Activated CD4-positive, alpha-beta memory T cell treated with anti-CD3 and anti-CD28 coated beads, Interleukin-2, amount 10 ng/mL, durations not matched to agents 7 days and 5 days (primary cell): ENCODE measurements around the gene YAF2. TPM values are rescaled to one million over a fixed set of nuclear protein-coding genes. Genes with fewer than 3 reads are reported as not detected.

Experiments
- CTCF ChIA-PET: fragments of 350-600 bp; sonication (Branson Sonifier 250); formaldehyde crosslinking; loops from one replicate; lab custom pipeline; 2021; ENCODE audit warnings: antibody characterized with exemption, inconsistent platforms; lab: Charles Lee
- POLR2A ChIA-PET: fragments of 350-600 bp; sonication (Branson Sonifier 250); formaldehyde crosslinking; loops from one replicate; lab custom pipeline; 2021; ENCODE audit warnings: antibody characterized with exemption; lab: Charles Lee
- DNase-seq: peaks from one replicate; pipeline ENCODE4 v3.0.0-alpha.2; 2020
- H3K27ac Mint-ChIP-seq: one replicate; pipeline ENCODE4 v1.8.0; 2021; ENCODE audit warnings: mild to moderate bottlenecking, mixed read lengths
- H3K27me3 Mint-ChIP-seq: one replicate; pipeline ENCODE4 v1.8.0; 2021; ENCODE audit warnings: mixed read lengths
- H3K36me3 Mint-ChIP-seq: one replicate; pipeline ENCODE4 v1.8.0; 2021; ENCODE audit warnings: low read depth, mixed read lengths
- H3K4me1 Mint-ChIP-seq: one replicate; pipeline ENCODE4 v1.8.0; 2021; ENCODE audit warnings: mixed read lengths
- H3K4me3 Mint-ChIP-seq: one replicate; pipeline ENCODE4 v1.8.0; 2021; ENCODE audit warnings: mild to moderate bottlenecking, mixed read lengths
- H3K9me3 Mint-ChIP-seq: one replicate; pipeline ENCODE4 v1.8.0; 2021; ENCODE audit warnings: mixed read lengths
- total RNA-seq, 2 experiments: library from RNA; stranded (reverse); gene quantifications; one replicate each; pipeline ENCODE4 v1.2.3, GENCODE V29; 2021

YAF2 gene
- total RNA-seq, 2 experiments from 2014 or later: 39.6 to 44.4 TPM

DNA sequence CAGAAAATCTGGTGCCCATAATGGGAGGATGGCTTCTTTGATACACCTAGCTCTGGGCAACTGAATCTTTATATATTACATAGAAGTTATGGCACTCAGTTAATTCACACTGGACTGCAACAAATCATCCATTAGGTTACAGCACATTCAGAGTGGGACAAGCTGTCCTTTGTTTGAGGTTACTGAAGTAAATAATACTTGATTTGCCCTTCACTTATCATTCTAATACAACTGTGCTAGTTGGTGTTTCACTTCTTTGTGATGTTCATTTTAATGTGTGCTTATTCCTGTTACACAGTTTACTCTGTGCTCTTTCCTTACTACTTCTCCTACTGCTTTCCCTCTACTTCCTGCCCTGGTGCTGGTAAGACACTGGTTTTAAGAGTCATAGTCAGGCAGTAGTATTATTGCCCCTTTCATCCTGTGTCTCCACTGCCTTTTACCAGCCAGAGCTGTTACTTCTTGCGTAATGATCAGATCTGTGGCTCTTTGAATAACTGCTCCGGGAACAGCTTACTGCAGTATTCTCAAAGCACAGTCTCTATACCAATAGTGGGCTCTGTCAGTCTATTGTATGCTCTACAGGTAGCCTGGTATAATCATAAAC, 57.0 kb downstream of the YAF2 start:
- peaks cover 37% of the 10 kb centered on the region for H3K36me3 Mint-ChIP-seq
- no peak overlapping the region for H3K27ac Mint-ChIP-seq
- ChIA-PET POLR2A (no interaction called here), CTCF (interaction anchor here (1.1 kb wide), 1 partner anchor 110 kb away, joined by 5 read pairs; no protein-coding TSS in a partner anchor)
- no peak for DNase-seq
- H3K9me3 Mint-ChIP-seq: peaks cover 2% of the 10 kb centered on the region
- no peaks in the 10 kb centered on the region for H3K4me1 Mint-ChIP-seq
- no peaks in the 10 kb centered on the region for H3K27me3 Mint-ChIP-seq
- H3K4me3 Mint-ChIP-seq: no peak overlapping the region

GRCh38 chr12:42178101-42178500, 59.9 kb downstream of the YAF2 start:
- Mint-ChIP-seq H3K27me3 (no peaks in the 10 kb centered on the region), H3K27ac (no peak overlapping the region), H3K4me3 (no peak overlapping the region), H3K9me3 (no peaks in the 10 kb centered on the region), H3K4me1 (no peaks in the 10 kb centered on the region), H3K36me3 (peaks cover 31% of the 10 kb centered on the region)
- no peak for DNase-seq
- ChIA-PET CTCF (no interaction called here), POLR2A (no interaction called here)

DNA sequence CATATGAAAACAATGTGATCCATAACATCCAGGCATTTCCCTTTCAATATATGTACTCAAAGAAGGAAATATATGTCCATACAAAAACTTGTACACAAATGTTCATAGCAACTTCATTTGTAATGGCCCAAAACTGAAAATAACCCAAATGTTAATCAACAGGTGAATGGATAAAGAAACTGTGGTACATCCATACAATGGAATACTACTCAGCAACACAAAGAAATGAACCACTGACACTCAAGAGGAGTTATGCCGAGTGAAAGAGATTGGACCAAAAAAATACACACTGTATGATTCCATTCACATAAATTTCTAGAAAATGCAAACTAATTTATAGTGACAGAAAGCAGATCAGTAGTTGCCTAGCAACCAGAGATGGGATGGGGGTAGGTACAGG, 63.1 kb downstream of the YAF2 start:
- POLR2A ChIA-PET: no interaction called here
- H3K36me3 Mint-ChIP-seq: peaks cover 28% of the 10 kb centered on the region
- H3K4me3 Mint-ChIP-seq: no peak overlapping the region
- H3K9me3 Mint-ChIP-seq: no peaks in the 10 kb centered on the region
- no peak for DNase-seq
- H3K4me1 Mint-ChIP-seq: no peaks in the 10 kb centered on the region
- H3K27ac Mint-ChIP-seq: no peak overlapping the region
- CTCF ChIA-PET: no interaction called here
- no peaks in the 10 kb centered on the region for H3K27me3 Mint-ChIP-seq

DNA sequence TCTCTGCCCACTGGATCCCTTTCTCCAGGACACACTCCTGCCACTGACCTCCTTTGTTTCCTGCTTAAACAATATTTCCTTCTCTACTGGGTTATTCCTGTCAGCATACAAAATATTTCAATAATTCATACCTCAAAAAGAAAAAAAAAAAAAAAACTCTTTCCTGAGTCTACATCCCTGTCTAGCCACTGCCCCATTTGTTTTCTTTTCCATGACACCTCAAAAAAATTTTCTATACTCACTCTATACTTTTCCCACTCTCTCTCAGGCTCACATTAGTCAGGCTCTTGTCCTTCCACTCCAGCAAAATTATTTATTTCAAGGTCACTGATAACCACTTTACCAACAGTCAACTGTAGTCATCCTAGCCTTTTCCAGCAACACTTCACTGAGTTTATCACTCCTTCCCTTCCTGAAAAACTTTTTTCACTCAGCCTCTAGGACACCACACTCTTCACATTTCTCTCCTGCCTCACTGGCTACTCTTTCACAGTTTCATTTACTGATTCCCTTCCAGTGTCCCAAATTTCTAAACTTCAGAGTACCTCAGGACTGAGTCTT, 64.0 kb downstream of the YAF2 start:
- H3K36me3 Mint-ChIP-seq: peaks cover 27% of the 10 kb centered on the region
- DNase-seq: no peak
- H3K4me1 Mint-ChIP-seq: no peaks in the 10 kb centered on the region
- no peaks in the 10 kb centered on the region for H3K27me3 Mint-ChIP-seq
- CTCF ChIA-PET: no interaction called here
- no peak overlapping the region for H3K27ac Mint-ChIP-seq
- no peaks in the 10 kb centered on the region for H3K9me3 Mint-ChIP-seq
- no peak overlapping the region for H3K4me3 Mint-ChIP-seq
- POLR2A ChIA-PET: no interaction called here

GRCh38 chr12:42172441-42173210, 65.4 kb downstream of the YAF2 start:
- CTCF ChIA-PET: no interaction called here
- Mint-ChIP-seq H3K27me3 (no peaks in the 10 kb centered on the region), H3K36me3 (peaks cover 28% of the 10 kb centered on the region), H3K27ac (no peak overlapping the region), H3K4me1 (no peaks in the 10 kb centered on the region), H3K9me3 (no peaks in the 10 kb centered on the region), H3K4me3 (no peak overlapping the region)
- DNase-seq: no peak
- POLR2A ChIA-PET: no interaction called here

DNA sequence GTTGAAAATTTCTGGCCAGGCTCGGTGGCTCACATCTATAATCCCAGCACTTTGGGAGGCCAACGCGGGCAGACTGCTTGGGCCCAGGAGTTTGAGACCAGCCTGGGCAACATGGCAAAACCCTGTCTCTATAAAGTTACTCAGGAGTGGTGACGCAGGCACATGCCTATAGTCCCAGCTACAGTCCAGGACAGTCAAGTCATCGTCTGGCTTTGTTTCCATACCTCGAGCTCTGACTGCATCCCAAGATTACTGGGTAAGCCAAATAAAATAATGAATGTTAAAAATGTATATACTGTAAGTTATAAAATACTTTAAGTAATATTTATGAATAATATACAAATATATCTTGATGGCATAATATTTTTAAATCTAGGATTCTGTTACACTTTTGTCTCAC, 70.3 kb downstream of the YAF2 start:
- H3K27ac Mint-ChIP-seq: no peak overlapping the region
- peaks cover 4% of the 10 kb centered on the region for H3K4me1 Mint-ChIP-seq
- H3K36me3 Mint-ChIP-seq: peaks cover 18% of the 10 kb centered on the region
- POLR2A ChIA-PET: no interaction called here
- DNase-seq: no peak
- no peaks in the 10 kb centered on the region for H3K27me3 Mint-ChIP-seq
- CTCF ChIA-PET: no interaction called here
- H3K9me3 Mint-ChIP-seq: no peaks in the 10 kb centered on the region
- no peak overlapping the region for H3K4me3 Mint-ChIP-seq

GRCh38 chr12:42166501-42166900, 71.5 kb downstream of the YAF2 start:
- H3K4me3 Mint-ChIP-seq: no peak overlapping the region
- no peak overlapping the region for H3K27ac Mint-ChIP-seq
- no peaks in the 10 kb centered on the region for H3K27me3 Mint-ChIP-seq
- peaks cover 11% of the 10 kb centered on the region for H3K4me1 Mint-ChIP-seq
- no peaks in the 10 kb centered on the region for H3K9me3 Mint-ChIP-seq
- H3K36me3 Mint-ChIP-seq: peaks cover 20% of the 10 kb centered on the region
- DNase-seq: no peak
- ChIA-PET POLR2A (no interaction called here), CTCF (no interaction called here)

GRCh38 chr12:42163913-42164312, 74.1 kb downstream of the YAF2 start:
- peaks cover 22% of the 10 kb centered on the region for H3K36me3 Mint-ChIP-seq
- H3K4me1 Mint-ChIP-seq: peaks cover 15% of the 10 kb centered on the region
- H3K4me3 Mint-ChIP-seq: no peak overlapping the region
- DNase-seq: no peak
- ChIA-PET POLR2A (no interaction called here), CTCF (no interaction called here)
- no peak overlapping the region for H3K27ac Mint-ChIP-seq
- H3K9me3 Mint-ChIP-seq: no peaks in the 10 kb centered on the region
- H3K27me3 Mint-ChIP-seq: no peaks in the 10 kb centered on the region

GRCh38 chr12:42162965-42163364, 75.1 kb downstream of the YAF2 start:
- Mint-ChIP-seq H3K4me1 (peaks cover 15% of the 10 kb centered on the region), H3K4me3 (no peak overlapping the region), H3K27ac (no peak overlapping the region), H3K9me3 (no peaks in the 10 kb centered on the region), H3K36me3 (peaks cover 21% of the 10 kb centered on the region), H3K27me3 (no peaks in the 10 kb centered on the region)
- POLR2A ChIA-PET: interaction anchor here (0.8 kb wide), 1 partner anchor 18 kb away, joined by 3 read pairs; no protein-coding TSS in a partner anchor
- DNase-seq: no peak
- CTCF ChIA-PET: no interaction called here

DNA sequence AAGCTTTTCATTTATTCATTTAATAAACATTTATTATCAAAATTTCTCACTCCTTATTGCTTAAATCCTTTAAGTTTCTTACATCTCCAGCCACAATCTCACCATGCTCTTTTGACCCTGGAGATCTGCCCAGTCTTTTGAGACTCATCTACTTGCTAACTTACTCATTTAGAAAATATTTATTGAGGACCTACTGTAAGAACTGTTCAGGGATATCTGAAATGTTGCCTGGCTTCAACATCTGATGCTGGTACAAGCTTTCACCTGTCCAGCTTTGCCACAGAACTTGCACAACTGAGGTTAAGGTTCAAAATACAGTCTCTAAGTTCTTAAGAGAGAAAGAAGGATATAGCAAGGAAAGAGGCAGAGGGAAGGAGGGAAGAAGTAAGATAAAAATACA, 75.9 kb downstream of the YAF2 start:
- Mint-ChIP-seq H3K9me3 (no peaks in the 10 kb centered on the region), H3K27ac (no peak overlapping the region), H3K27me3 (no peaks in the 10 kb centered on the region), H3K4me1 (peaks cover 15% of the 10 kb centered on the region), H3K36me3 (peaks cover 22% of the 10 kb centered on the region), H3K4me3 (no peak overlapping the region)
- CTCF ChIA-PET: no interaction called here
- no peak for DNase-seq
- POLR2A ChIA-PET: no interaction called here

DNA sequence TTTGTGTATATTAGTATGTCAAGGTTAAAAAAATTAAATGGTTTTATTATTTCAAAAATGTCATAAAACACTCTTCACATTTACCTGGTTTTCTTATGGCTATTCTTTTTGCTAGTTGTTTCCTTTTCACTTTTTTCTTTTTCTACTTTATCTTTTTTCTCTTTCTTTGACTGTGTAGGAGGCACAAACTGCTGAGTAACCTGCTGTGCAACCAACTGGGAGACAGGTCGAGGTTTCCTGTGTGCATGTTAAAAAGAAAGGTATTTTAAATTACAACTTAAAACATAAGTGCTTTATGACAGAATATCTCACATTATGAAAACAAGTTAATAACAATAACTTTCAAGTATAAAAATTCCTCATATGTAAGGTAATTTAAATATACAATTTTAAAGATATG, 76.5 kb downstream of the YAF2 start:
- DNase-seq: no peak
- POLR2A ChIA-PET: interaction anchor here (1.3 kb wide), 1 partner anchor 16 kb away, joined by 5 read pairs; no protein-coding TSS in a partner anchor
- CTCF ChIA-PET: interaction anchor here (0.9 to 2.5 kb wide), 3 partner anchors 8 to 211 kb away, joined by 3 to 6 read pairs (median 4); no protein-coding TSS in a partner anchor
- peaks cover 15% of the 10 kb centered on the region for H3K4me1 Mint-ChIP-seq
- H3K27me3 Mint-ChIP-seq: no peaks in the 10 kb centered on the region
- H3K4me3 Mint-ChIP-seq: no peak overlapping the region
- no peaks in the 10 kb centered on the region for H3K9me3 Mint-ChIP-seq
- H3K36me3 Mint-ChIP-seq: peaks cover 24% of the 10 kb centered on the region
- no peak overlapping the region for H3K27ac Mint-ChIP-seq

DNA sequence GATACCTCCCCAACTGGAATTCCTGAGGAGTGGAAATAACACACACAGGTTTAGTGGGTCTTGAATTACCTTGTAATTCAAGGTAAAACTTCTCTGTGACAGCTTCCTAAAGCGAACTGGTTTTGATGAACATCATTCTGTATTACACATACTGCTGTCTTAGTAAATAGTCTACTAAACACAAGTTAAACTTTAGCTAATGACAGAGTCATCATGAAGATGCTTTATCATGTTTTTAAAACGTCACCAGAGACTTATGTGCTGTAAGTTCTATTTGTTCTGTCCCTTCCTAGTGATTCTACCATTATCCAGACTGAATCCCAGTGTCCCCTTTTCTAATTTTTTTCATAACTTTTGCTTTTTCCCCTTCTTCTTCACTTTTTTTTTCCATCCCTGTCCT, 81.8 kb downstream of the YAF2 start:
- peaks cover 9% of the 10 kb centered on the region for H3K36me3 Mint-ChIP-seq
- ChIA-PET POLR2A (interaction anchor here (1.3 kb wide), 1 partner anchor 11 kb away, joined by 4 read pairs; no protein-coding TSS in a partner anchor), CTCF (interaction anchor here (1.7 kb wide), 1 partner anchor 11 kb away, joined by 5 read pairs; the partner anchor contains the start of gene GXYLT1)
- no peak for DNase-seq
- no peak overlapping the region for H3K27ac Mint-ChIP-seq
- no peak overlapping the region for H3K4me3 Mint-ChIP-seq
- no peaks in the 10 kb centered on the region for H3K27me3 Mint-ChIP-seq
- H3K9me3 Mint-ChIP-seq: no peaks in the 10 kb centered on the region
- H3K4me1 Mint-ChIP-seq: peaks cover 2% of the 10 kb centered on the region

GRCh38 chr12:42145552-42146215, 92.4 kb downstream of the YAF2 start:
- ChIA-PET CTCF (interaction anchor here (1.0 to 1.3 kb wide), 3 partner anchors 10 to 186 kb away, joined by 3 to 5 read pairs (median 4); no protein-coding TSS in a partner anchor), POLR2A (interaction anchor here (0.8 to 2.0 kb wide), 10 partner anchors 10 to 216 kb away, joined by 3 to 10 read pairs (median 4); partner anchors contain the start of gene YAF2)
- Mint-ChIP-seq H3K4me1 (peaks cover 29% of the 10 kb centered on the region), H3K27ac (peak overlapping the region; percentile 50), H3K36me3 (peaks cover 3% of the 10 kb centered on the region), H3K4me3 (peak overlapping the region; percentile 79), H3K9me3 (no peaks in the 10 kb centered on the region), H3K27me3 (peaks cover 3% of the 10 kb centered on the region)
- no peak for DNase-seq
